B cell (primary cell): ENCODE results near the gene POFUT2.

Experiments
- CTCF ChIP-seq: fragments of 200-600 bp; IDR thresholded peaks from one replicate; pipeline ENCODE4 v1.8.0; 2022; ENCODE audit warnings: antibody characterized with exemption, mild to moderate bottlenecking
- EZH2 ChIP-seq: IDR thresholded peaks from 2 replicates; pipeline ENCODE4 v1.6.1; 2012; ENCODE audit warnings: borderline replicate concordance, low read depth, mild to moderate bottlenecking, moderate library complexity, low read length; ENCODE audit not compliant: insufficient read depth, poor library complexity, severe bottlenecking

- no peak for TF ChIP-seq CTCF
- no peak for TF ChIP-seq EZH2
These were observed 30.5 kb upstream of the POFUT2 start for GRCh38 chr21:45318146-45318555.
